Nephron (organoid): ENCODE measurements around the gene TBX15.

Experiments
- H3K27ac Mint-ChIP-seq, 3 experiments: 2 replicates each; pipeline ENCODE4 v1.8.0; 2020; ENCODE audit warnings: mixed read lengths in 3 of 3, mild to moderate bottlenecking in 2 of 3, moderate library complexity in 1 of 3
- H3K27me3 Mint-ChIP-seq: 2 replicates; pipeline ENCODE4 v1.8.0; 2021; ENCODE audit warnings: low read depth, mild to moderate bottlenecking, moderate library complexity, mixed read lengths
- H3K36me3 Mint-ChIP-seq: 2 replicates; pipeline ENCODE4 v1.8.0; 2020; ENCODE audit warnings: low read depth, mixed read lengths
- H3K4me1 Mint-ChIP-seq: 2 replicates; pipeline ENCODE4 v1.8.0; 2020; ENCODE audit warnings: mixed read lengths
- H3K4me3 Mint-ChIP-seq, 3 experiments: 2 replicates each; pipeline ENCODE4 v1.8.0; 2020; ENCODE audit warnings: mild to moderate bottlenecking in 3 of 3, mixed read lengths in 3 of 3, moderate library complexity in 2 of 3
- H3K9me3 Mint-ChIP-seq: 2 replicates; pipeline ENCODE4 v1.8.0; 2020; ENCODE audit warnings: mixed read lengths
- CTCF ChIP-seq, 3 experiments: fragments of 200-600 bp; sonication (generic); IDR thresholded peaks; one replicate each; pipeline ENCODE4 v1.5.0; 2021; ENCODE audit warnings: antibody characterized with exemption in 3 of 3; ENCODE audit not compliant: unreplicated experiment in 3 of 3

The TBX15 gene

GRCh38 chr1:118988186-118989005 lies at the start of gene TBX15:
Gene TBX15, minus strand, starts transcription at chr1:118988343. Its CDS starts 548 bp downstream, at chr1:118987795.
- no peak for TF ChIP-seq CTCF (IDR thresholded peaks at IDR 0.05; ENCODE audit: unreplicated experiment in 3 of 3)
- Mint-ChIP-seq H3K4me3 (peak within 1 kb of the TSS; percentile 91 to 92 (median 91)), H3K9me3 (peaks cover 8% of the 10 kb centered on the region), H3K27ac (peak within 1 kb of the TSS; percentile 82 to 96 (median 94)), H3K27me3 (peaks cover 99% of the 10 kb centered on the region), H3K36me3 (peaks cover 13% of the 10 kb centered on the region), H3K4me1 (peaks cover 59% of the 10 kb centered on the region)

- Mint-ChIP-seq H3K27me3 (no peaks in the 10 kb centered on the region), H3K4me1 (no peaks in the 10 kb centered on the region), H3K36me3 (peaks cover 19% of the 10 kb centered on the region), H3K27ac (no peak overlapping the region), H3K4me3 (no peak overlapping the region), H3K9me3 (no peaks in the 10 kb centered on the region)
- TF ChIP-seq CTCF (IDR thresholded peaks at IDR 0.05; ENCODE audit: unreplicated experiment in 3 of 3): no peak
Observed at GRCh38 chr1:119034359-119034758, 46.2 kb upstream of the TBX15 start.

GRCh38 chr1:119032986-119033385 lies 44.8 kb upstream of the TBX15 start:
- Mint-ChIP-seq H3K4me3 (no peak overlapping the region), H3K27ac (no peak overlapping the region), H3K9me3 (no peaks in the 10 kb centered on the region), H3K36me3 (peaks cover 15% of the 10 kb centered on the region), H3K4me1 (no peaks in the 10 kb centered on the region), H3K27me3 (no peaks in the 10 kb centered on the region)
- no peak for TF ChIP-seq CTCF (IDR thresholded peaks at IDR 0.05; ENCODE audit: unreplicated experiment in 3 of 3)

- Mint-ChIP-seq H3K36me3 (peaks cover 16% of the 10 kb centered on the region), H3K4me1 (no peaks in the 10 kb centered on the region), H3K27ac (no peak overlapping the region), H3K27me3 (no peaks in the 10 kb centered on the region), H3K4me3 (no peak overlapping the region), H3K9me3 (peaks cover 6% of the 10 kb centered on the region)
- no peak for TF ChIP-seq CTCF (IDR thresholded peaks at IDR 0.05; ENCODE audit: unreplicated experiment in 3 of 3)
Observed at GRCh38 chr1:119027759-119028158, 39.6 kb upstream of the TBX15 start.

- no peaks in the 10 kb centered on the region for H3K27me3 Mint-ChIP-seq
- H3K4me3 Mint-ChIP-seq: no peak overlapping the region
- TF ChIP-seq CTCF (IDR thresholded peaks at IDR 0.05; ENCODE audit: unreplicated experiment in 3 of 3): no peak
- H3K27ac Mint-ChIP-seq: no peak overlapping the region
- H3K36me3 Mint-ChIP-seq: peaks cover 16% of the 10 kb centered on the region
- peaks cover 8% of the 10 kb centered on the region for H3K9me3 Mint-ChIP-seq
- H3K4me1 Mint-ChIP-seq: no peaks in the 10 kb centered on the region
Observed at GRCh38 chr1:119026956-119027355, 38.8 kb upstream of the TBX15 start.

GRCh38 chr1:119015547-119015946 lies 27.4 kb upstream of the TBX15 start:
- H3K4me1 Mint-ChIP-seq: no peaks in the 10 kb centered on the region
- H3K4me3 Mint-ChIP-seq: no peak overlapping the region
- H3K36me3 Mint-ChIP-seq: peaks cover 17% of the 10 kb centered on the region
- H3K27me3 Mint-ChIP-seq: no peaks in the 10 kb centered on the region
- TF ChIP-seq CTCF (IDR thresholded peaks at IDR 0.05; ENCODE audit: unreplicated experiment in 3 of 3): no peak
- H3K9me3 Mint-ChIP-seq: peaks cover 14% of the 10 kb centered on the region
- no peak overlapping the region for H3K27ac Mint-ChIP-seq
